IPS DF 4.7 (cell line): Measurements from ENCODE around the gene MFN2.

Experiments
- DNase-seq: peaks from one replicate; pipeline ENCODE4 v3.0.0-alpha.2; 2013; ENCODE audit warnings: low spot score; ENCODE audit errors: extremely low read depth

MFN2 gene

GRCh38 chr1:12048372-12048771 lies 68.1 kb downstream of the MFN2 start:
- no peak for DNase-seq

GRCh38 chr1:12049616-12050015 lies 69.4 kb downstream of the MFN2 start:
- DNase-seq, result no peak

GRCh38 chr1:12051361-12051760 lies 71.1 kb downstream of the MFN2 start:
- no peak for DNase-seq

GRCh38 chr1:12052008-12052573 lies 71.8 kb downstream of the MFN2 start:
- DNase-seq, result no peak

GRCh38 chr1:12052997-12053686 lies 72.9 kb downstream of the MFN2 start:
- DNase-seq, result no peak

GRCh38 chr1:12053752-12054548 lies 73.7 kb downstream of the MFN2 start:
- no peak for DNase-seq

GRCh38 chr1:12055259-12055658 lies 75.0 kb downstream of the MFN2 start:
- no peak for DNase-seq

- DNase-seq, result no peak
These were observed 76.1 kb downstream of the MFN2 start for GRCh38 chr1:12056331-12056841.

- no peak for DNase-seq
These were observed 77.1 kb downstream of the MFN2 start for GRCh38 chr1:12057382-12057781.

GRCh38 chr1:12057940-12058687 lies 77.9 kb downstream of the MFN2 start:
- no peak for DNase-seq

- DNase-seq, result no peak
These were observed 79.0 kb downstream of the MFN2 start for GRCh38 chr1:12059226-12059625.

- no peak for DNase-seq
These were observed 79.6 kb downstream of the MFN2 start for GRCh38 chr1:12059722-12060464.

- no peak for DNase-seq
These were observed 80.3 kb downstream of the MFN2 start for GRCh38 chr1:12060500-12060899.
